ENCODE measurements around the gene SGPL1.
"Not testable (repeated sequence)": the region's sequence is repeated elsewhere in the genome, so short reads cannot be mapped to it uniquely, and the experiment has no call there.

SGPL1 gene

GRCh38 chr10:70909326-70909935, 93.7 kb downstream of the SGPL1 start:
- DNase-seq: no peak

DNA sequence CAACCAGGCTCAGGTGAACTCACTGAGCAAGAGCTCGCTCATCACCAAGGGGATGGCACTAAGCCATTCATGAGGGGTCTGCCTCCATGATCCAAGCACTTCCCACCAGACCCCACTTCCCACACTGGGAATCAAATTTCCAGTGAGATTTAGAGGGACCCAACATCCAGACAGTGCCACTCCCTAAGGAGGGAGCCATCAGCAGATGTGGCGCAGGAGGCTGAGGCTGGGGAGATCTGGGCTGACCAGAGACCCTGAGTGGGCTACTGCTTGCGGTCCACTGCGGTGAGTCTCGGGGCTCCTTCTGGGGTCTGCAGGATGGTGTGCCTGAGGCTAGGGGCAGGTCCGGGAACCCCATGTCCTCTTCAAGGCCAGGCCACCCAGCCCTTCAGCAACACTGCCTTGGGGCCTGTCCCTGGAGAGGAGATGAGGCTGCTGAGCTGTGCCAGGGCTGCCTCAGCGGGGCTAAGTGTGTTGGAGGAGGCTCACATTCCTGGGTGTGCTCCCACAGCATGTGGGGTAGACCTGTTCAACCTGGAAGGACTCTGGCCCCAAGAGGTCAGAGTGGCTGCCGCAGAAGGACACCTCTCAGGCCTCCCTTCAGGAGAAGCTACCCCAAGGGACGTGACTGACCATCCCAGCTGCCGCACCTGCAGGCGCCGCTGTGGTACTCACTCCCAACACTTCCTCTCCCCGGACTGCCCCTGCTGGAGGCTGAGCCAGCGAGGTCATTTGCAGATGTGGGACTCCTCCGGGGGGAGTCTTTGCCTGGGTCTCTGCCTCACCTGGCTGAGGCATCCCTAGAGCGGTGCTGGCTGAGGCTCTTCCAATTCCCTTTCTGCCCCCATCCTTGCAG, 95.0 kb downstream of the SGPL1 start:
- no peak for DNase-seq

DNA sequence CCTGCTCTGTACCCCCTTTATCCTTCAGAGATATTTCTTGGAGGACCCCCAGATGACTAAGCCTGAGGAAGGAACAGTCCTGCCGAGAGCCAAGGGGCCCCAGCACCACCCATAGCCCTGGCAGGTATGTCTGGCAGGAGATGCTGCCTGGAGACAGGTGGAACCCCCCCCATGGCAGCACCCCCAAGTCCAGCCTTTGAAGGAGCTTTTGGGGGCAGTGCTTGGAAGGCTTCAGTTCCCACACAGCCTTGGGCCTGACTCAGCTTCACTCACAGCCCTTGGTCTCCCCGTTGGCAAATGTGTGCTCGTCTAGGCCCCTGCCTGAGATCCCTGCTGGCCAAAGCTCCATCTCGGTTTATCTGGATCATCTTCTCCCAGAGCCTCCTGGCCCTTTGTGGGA, 95.6 kb downstream of the SGPL1 start:
- DNase-seq: no peak

GRCh38 chr10:70912556-70912955, 96.8 kb downstream of the SGPL1 start:
- no peak for DNase-seq

GRCh38 chr10:70913191-70913892, 97.6 kb downstream of the SGPL1 start:
- no peak for DNase-seq

DNA sequence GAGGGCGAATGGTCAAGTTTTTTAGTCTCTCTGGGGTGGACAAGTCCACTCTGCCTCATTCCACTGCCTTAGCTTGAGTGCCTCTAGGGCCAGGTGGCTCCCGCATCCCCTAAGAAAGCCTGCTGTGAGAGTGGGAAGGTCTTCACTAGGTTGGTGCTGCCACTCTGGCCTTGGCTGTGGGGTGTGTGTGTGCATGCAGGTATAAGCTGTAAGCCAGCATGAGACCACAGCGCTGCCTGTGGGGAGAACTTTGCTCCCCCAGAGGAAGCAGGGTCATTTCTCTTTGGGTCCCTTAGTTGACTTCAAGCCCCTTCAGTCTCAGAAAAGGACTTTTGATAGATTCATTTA, 98.1 kb downstream of the SGPL1 start:
- DNase-seq: no peak

GRCh38 chr10:70914316-70914864, 98.6 kb downstream of the SGPL1 start:
- DNase-seq: no peak

GRCh38 chr10:70915206-70915605, 99.5 kb downstream of the SGPL1 start:
- no peak for DNase-seq

- DNase-seq: no peak
Observed at GRCh38 chr10:70915806-70916205, 100.1 kb downstream of the SGPL1 start.

GRCh38 chr10:70916241-70916640, 100.5 kb downstream of the SGPL1 start:
- no peak for DNase-seq

GRCh38 chr10:70917226-70917625, 101.5 kb downstream of the SGPL1 start:
- no peak for DNase-seq

- DNase-seq: no peak
Observed at GRCh38 chr10:70917635-70918034, 101.9 kb downstream of the SGPL1 start.

DNA sequence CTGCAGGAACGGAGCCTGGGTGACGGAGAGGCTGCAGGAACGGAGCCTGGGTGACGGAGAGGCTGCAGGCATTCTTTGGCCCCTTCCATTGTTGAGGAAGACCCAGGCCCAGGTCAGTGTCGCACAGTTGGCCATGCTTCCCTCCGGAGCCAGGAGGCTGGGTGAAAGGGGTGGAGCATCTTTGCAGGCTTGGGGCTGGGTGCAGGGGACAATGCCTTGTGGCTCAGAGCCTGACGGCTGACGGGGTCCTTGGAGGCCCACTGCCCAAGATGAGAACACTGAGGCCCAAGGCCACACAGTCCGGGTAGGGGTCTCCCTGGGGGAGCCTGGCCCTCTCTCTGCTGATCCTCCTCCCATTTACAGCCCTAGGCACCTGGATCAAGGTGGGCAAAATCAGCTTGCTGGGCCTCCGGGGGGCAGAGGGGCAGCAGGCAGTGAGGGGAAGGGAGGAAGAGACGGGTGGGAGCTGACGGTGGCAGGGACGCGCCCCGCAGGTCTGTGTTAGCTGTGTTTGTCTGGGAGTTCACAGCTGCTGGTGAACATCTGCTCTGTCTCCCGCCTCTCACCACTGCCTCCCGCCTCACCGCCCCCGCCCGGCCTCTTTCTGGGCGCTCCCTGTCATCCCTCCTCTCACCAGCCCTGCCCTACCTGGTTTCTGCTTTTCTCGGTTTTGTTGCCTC, 103.2 kb downstream of the SGPL1 start:
- no peak for DNase-seq

DNA sequence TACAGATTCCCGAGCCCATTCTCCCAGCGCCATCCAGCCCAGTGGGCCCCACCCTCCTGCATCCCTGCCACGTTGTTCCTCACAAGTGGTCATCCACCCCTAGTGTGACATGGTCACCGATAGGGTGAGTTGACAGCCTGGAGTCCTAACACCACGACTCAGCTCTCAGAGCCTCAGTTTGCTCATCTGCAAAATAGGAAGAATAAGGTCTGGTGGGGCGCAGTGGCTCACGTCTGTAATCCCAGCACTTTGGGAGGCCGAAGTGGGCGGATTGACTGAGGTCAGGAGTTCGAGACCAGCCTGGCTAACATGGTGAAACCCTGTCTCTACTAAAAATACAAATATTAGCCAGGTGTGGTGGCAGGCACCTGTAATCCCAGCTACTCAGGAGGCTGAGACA, 104.2 kb downstream of the SGPL1 start:
- DNase-seq: not testable (repeated sequence)

DNA sequence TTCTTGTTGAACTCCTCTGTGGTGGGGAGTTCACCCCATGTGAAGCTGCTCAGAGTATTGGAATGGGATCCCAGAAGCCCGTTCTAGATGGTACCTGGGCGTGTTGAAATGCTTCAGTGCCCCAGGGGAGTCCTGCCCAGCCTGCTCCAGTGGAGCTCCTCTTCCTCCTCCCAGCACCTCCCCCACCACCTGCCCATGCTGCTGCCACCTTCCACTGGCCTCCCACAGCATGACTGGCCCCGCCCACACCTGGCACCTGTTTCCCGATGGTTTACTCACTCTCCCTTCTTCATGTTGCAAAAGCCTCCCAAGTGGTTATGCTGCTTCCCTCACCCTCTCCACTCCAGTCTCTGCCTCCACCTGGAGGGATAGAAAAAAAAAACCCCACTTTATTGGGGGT, 104.8 kb downstream of the SGPL1 start:
- DNase-seq: no peak

- DNase-seq: no peak
Observed at GRCh38 chr10:70921285-70921684, 105.5 kb downstream of the SGPL1 start.

DNA sequence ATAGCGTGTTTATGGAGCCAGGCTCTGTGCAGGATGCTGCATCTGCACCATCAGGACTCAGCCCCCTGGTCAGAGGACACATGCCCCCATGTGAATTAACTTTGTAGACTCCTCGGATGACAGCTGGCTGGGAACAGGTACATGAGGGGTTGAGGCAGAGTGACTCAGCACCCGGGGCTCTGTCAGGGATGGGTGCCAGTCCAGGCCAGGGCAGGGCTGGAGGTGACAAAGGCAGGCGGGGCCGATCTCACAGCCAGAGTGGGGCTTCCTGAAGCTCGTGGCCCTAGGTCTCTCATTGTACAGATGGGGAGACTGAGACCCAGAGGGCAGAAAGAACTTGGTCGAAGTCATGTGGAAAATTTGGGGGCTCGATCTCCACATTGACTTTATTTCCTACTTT, 107.9 kb downstream of the SGPL1 start:
- no peak for DNase-seq

DNA sequence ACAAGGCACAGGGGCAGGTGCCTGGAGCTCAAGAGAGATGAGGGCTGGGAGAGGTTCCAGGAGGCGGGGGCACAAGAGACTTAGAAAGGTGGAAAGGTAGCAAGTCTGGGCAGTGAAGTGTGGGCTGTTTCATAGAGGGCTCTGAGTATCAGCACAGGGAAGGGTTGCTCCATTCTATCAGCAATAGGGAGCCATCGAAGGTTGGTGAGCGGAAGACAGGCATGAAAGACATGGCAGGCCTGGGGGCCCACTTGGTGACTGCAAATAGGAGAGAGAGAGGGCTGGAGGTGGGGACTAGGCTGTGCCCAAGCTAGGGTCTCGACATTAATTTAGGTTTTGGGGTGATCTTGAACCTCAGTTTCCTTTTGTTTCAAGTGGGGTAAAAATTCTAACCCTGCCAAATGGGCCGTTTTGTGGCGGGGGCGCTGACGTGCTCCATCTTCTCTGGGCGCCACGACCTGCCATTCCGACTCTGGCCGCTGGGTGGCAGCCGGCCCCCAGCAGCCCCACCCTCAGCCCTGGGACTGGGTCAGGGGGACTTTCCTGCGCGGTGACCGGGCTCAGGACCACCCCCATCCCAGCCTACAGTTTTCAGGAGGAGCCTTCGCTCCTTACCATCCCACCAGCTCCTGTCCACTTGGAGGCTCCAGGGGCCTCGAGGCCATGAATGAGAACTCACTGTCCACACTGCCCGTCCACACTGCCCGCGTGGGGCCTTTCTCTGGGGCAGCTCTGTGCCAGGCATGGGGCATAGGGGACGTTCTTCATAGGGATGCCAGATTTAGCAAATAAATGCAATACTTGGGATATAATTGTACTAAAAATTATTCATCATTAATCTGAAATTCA, 109.9 kb downstream of the SGPL1 start:
- DNase-seq: peak; percentile 13

DNA sequence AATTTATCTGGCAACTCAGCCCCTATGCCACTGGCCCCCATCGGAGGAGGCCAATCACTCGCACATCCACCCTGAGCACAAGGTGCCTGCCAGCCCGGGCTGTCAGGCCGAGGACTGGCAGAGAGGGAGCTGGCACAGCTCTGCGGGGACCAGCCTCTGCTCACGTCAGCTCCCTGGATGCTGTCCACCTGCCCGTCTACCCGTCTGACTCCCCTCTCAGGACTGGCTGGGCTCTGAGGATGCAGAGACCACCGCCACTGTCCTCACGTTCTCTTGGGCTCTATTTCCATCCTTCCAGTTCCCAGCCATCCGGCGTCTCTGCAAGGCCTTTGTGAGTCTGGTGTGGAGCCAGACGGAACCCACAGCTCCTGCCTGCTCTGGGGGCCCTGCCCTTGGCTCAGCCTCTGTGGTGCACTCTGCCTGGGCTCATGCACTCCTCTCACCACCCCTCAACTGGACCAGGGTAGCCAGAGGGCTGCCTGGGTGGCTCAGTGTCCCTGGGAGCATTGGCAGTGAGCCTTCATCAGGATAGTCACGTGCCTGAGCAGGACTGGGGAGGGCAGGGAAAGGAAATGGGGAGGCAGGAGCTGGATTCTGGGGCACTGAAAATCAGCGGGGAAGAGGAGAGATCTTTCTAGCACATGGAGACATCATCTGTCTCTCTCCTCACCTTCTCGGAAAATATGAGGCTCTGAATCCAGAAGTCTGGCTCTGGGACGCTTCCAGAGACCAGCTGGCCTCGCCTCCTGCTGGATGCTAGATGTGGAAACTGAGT, 110.7 kb downstream of the SGPL1 start:
- DNase-seq: no peak

GRCh38 chr10:70927189-70927943, 111.6 kb downstream of the SGPL1 start:
- DNase-seq: peak; percentile 70

- no peak for DNase-seq
Observed at GRCh38 chr10:70928140-70928539, 112.4 kb downstream of the SGPL1 start.

All from NCI-H226 (cell line).